T-helper 2 cell treated with Interferon-gamma antibody and Interleukin-4, amounts not matched to agents 100 ng/mL and 5 ng/mL, for 36 hours (primary cell): ENCODE data around the gene NLGN1. TPM values are rescaled to one million over a fixed set of nuclear protein-coding genes. Genes with fewer than 3 reads are reported as not detected.

Experiments
- intact Hi-C: fragments of 100-400 bp; cut with micrococcal nuclease; formaldehyde crosslinking; loops from one replicate; pipeline ENCODE4 v1.15.1; 2023
- total RNA-seq: library from RNA; stranded (reverse); gene quantifications from 2 replicates; pipeline ENCODE4 v1.2.3, GENCODE V29; 2022

NLGN1 gene
- total RNA-seq, 1 donor from 2014 or later = not detected

- intact Hi-C loops = no loop called here
These were observed 500.1 kb downstream of the NLGN1 start for GRCh38 chr3:173897631-173898030.

- intact Hi-C loops = no loop called here
These were observed 504.1 kb downstream of the NLGN1 start for GRCh38 chr3:173901649-173902048.

- intact Hi-C loops = no loop called here
These were observed 504.9 kb downstream of the NLGN1 start for GRCh38 chr3:173902401-173902800.

- intact Hi-C loops = no loop called here
These were observed 505.3 kb downstream of the NLGN1 start for GRCh38 chr3:173902871-173903270.

- intact Hi-C loops = no loop called here
These were observed 507.8 kb downstream of the NLGN1 start for GRCh38 chr3:173905381-173905780.

- intact Hi-C loops = no loop called here
These were observed 513.9 kb downstream of the NLGN1 start for GRCh38 chr3:173911446-173911845.

GRCh38 chr3:173912126-173912525 is 514.6 kb downstream of the NLGN1 start:
- intact Hi-C loops = no loop called here

GRCh38 chr3:173913397-173913796 is 515.9 kb downstream of the NLGN1 start:
- intact Hi-C loops = no loop called here

- intact Hi-C loops = no loop called here
These were observed 516.5 kb downstream of the NLGN1 start for GRCh38 chr3:173913974-173914421.

GRCh38 chr3:173916799-173917198 is 519.3 kb downstream of the NLGN1 start:
- intact Hi-C loops = no loop called here

GRCh38 chr3:173920386-173920785 is 522.8 kb downstream of the NLGN1 start:
- intact Hi-C loops = no loop called here

GRCh38 chr3:173921732-173922131 is 524.2 kb downstream of the NLGN1 start:
- intact Hi-C loops = no loop called here

- intact Hi-C loops = no loop called here
These were observed 525.7 kb downstream of the NLGN1 start for GRCh38 chr3:173923204-173923603.

- intact Hi-C loops = no loop called here
These were observed 532.7 kb downstream of the NLGN1 start for GRCh38 chr3:173930251-173930650.

GRCh38 chr3:173932624-173933023 is 535.1 kb downstream of the NLGN1 start:
- intact Hi-C loops = no loop called here

GRCh38 chr3:173933113-173933512 is 535.6 kb downstream of the NLGN1 start:
- intact Hi-C loops = no loop called here

GRCh38 chr3:173936316-173936715 is 538.8 kb downstream of the NLGN1 start:
- intact Hi-C loops = no loop called here

GRCh38 chr3:173938159-173938558 is 540.6 kb downstream of the NLGN1 start:
- intact Hi-C loops = no loop called here

GRCh38 chr3:173938616-173939015 is 541.1 kb downstream of the NLGN1 start:
- intact Hi-C loops = no loop called here

- intact Hi-C loops = no loop called here
These were observed 541.8 kb downstream of the NLGN1 start for GRCh38 chr3:173939331-173939730.

- intact Hi-C loops = no loop called here
These were observed 545.7 kb downstream of the NLGN1 start for GRCh38 chr3:173943264-173943663.

GRCh38 chr3:173945170-173945569 is 547.6 kb downstream of the NLGN1 start:
- intact Hi-C loops = no loop called here

- intact Hi-C loops = no loop called here
These were observed 548.3 kb downstream of the NLGN1 start for GRCh38 chr3:173945806-173946205.

- intact Hi-C loops = no loop called here
These were observed 557.1 kb downstream of the NLGN1 start for GRCh38 chr3:173954647-173955046.
